ENCODE measurements around the gene GARRE1.

GRCh38 chr19:34300380-34300779 lies 46.0 kb downstream of the GARRE1 start:
- TF ChIP-seq EZH2 (IDR thresholded peaks at IDR 0.05; ENCODE audit: low read depth): no peak
- no peak for TF ChIP-seq CTCF (conservative IDR thresholded peaks at IDR 0.05)
